ENCODE measurements around the gene ATXN7L3.
A peak's percentile ranks its signal among the peaks of the same experiment; 100 is the strongest.
"Not testable (repeated sequence)": the region's sequence is repeated elsewhere in the genome, so short reads cannot be mapped to it uniquely, and the experiment has no call there.

Gene ATXN7L3, protein sequence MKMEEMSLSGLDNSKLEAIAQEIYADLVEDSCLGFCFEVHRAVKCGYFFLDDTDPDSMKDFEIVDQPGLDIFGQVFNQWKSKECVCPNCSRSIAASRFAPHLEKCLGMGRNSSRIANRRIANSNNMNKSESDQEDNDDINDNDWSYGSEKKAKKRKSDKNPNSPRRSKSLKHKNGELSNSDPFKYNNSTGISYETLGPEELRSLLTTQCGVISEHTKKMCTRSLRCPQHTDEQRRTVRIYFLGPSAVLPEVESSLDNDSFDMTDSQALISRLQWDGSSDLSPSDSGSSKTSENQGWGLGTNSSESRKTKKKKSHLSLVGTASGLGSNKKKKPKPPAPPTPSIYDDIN
- 97.1 to 105 (median 101) reads per million in 4 donors for total RNA-seq

GRCh38 chr17:44199553-44200477, at the start of gene ATXN7L3:
TSS of gene ATXN7L3 (minus strand) at chr17:44199884. CDS start at chr17:44198070, 1,814 bp downstream.
- peak; percentile 100 for DNase-seq

DNA sequence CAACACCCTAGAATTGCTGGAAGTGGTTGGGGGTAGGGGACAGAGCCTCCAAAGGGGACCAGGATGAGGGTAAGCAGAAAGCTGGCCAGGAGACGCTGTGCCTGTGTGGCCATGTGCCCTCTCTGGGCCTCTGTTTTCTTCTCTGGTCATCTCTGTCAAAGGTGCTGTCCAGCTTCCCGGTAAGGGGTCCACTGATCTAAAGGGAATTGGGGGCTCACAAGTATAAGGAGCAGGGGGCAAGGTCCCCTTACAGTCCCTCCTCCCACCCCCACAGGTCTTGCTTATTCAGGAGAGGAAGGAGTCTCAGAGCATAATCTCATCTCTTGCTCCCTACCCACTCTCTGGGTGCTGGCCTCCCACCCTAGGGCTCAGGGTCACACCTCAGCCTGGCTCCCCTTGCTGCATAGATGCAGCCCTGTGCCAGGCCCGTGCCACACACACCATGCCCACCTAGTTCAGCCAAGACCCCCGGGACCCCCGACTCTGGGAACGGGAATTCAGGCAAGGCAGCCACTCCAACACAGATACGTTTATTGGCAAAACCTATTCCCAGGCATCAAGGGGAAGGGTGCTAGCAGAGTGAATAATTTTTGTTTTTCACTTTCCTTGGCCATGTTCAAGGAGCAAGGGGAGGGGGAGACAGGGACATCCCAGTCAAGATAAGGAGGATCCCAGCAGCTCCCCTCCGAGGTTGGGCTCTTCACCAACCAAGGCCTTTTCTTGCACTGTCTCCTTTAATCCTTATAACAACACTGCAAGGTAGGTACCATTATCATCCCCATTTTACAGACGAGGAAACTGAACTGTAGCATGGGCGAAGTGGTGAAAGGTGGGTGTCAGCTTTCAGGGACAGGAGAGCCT, 48.4 kb upstream of the ATXN7L3 start:
- DNase-seq, result no peak

DNA sequence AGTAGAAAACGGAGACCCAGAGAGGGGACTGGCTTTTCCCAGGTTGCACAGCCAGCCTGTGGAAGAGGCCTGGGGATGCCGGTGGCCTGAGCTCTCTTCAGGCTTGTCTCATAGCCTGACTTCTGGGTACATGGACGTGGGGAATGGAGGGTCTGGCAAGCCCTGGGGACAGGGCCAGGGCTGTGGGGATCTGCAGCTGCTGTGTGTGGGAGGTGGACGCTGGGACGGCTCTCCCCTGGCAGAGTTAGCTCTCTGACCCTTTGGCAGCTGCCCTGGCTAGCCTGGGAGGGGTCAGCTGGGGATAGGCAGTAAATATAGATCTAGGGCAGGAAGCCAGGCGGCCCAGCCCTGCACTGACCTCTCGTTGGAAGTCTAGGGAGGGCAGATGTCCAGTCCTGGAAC, 47.8 kb upstream of the ATXN7L3 start:
- DNase-seq, result no peak

- no peak for DNase-seq
These were observed 41.5 kb upstream of the ATXN7L3 start for GRCh38 chr17:44241106-44241624.

GRCh38 chr17:44237886-44238285, 38.2 kb upstream of the ATXN7L3 start:
- DNase-seq, result not testable (repeated sequence)

- no peak for DNase-seq
These were observed 36.8 kb upstream of the ATXN7L3 start for GRCh38 chr17:44236444-44236991.

DNA sequence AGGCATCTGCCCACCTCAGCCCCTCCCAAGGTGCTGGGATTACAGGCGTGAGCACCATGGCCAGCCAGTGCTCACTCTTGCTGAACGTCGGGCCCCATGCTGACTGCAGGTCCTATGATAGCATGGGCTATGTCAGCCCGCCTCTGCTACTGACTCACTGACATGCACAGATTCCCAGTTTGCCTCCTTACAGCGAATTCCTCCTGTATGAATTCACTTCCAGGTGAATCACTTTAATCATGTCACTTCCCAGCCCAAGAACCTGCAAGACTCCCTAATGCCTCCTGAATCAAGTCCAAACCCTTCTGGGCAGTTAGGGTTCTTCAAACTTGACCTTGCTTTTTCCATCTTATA, 35.9 kb upstream of the ATXN7L3 start:
- DNase-seq, result no peak

- DNase-seq, result no peak
These were observed 33.9 kb upstream of the ATXN7L3 start for GRCh38 chr17:44233582-44233981.

DNA sequence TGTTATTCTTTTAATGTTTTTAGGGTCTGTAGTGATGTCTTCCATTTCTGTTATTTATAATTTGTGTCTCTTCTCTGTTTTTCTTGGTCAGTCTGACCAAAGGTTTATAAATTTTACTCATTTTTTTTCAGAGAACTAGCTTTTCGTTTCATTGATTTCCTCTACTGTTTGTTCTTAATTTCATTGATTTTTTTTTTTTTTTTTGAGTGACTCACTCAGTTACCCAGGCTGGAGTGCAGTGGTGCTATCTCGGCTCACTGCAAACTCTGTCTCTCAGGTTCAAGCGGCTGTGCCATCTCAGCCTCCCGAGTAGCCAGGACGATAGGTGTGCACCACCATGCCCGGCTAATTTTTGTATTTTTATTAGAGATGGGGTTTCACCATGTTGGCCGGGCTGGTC, 32.4 kb upstream of the ATXN7L3 start:
- no peak for DNase-seq

DNA sequence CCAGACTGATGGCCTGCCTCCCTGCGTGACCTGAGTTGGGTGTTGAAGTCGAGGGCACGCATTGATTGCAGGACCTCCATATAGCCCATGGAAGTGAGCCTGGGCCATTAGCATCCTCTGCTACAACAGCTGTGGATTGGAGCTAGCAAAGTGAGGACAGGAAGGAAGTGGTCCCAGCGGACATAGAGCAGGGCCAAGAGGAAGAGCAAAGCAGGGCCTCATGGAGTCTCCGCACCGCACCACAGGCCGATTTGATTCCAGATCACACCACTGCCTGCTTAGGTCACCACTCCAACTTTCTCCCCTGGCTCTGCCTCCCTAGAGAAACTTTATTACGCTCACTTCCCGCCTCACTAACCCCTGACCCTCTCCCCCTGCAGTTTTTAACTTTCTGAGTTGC, 30.5 kb upstream of the ATXN7L3 start:
- DNase-seq, result no peak

GRCh38 chr17:44229090-44229489, 29.4 kb upstream of the ATXN7L3 start:
- DNase-seq, result no peak

DNA sequence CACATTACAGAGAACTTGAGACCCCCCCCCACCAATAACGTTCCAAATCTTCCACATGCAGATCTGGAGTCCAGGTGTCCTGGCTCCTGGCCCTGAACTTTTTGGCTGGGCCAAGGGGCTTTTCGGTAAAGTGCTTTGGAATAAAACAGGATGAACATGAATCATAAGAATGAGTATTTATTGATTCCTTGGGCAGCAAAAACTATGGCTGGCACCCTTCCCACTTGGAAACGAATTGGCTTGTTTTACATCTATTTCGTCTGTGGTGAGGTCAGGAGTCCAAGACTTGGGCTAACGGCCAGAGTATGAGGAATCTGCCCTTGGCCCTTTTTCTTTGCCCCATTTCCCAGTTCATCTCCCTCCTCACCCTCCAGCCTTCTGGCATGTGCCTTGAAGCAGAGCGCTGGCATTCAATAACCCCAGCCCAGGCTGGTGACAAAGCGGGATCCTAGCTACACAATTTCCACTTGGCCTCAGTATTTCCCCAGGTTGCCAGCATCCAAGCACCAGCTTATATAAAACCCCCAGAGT, 23.9 kb upstream of the ATXN7L3 start:
- DNase-seq, result no peak

- peak in 3 of 5 donors; percentile 41 to 51 (median 51) for DNase-seq
These were observed 22.6 kb upstream of the ATXN7L3 start for GRCh38 chr17:44222112-44222869.

DNA sequence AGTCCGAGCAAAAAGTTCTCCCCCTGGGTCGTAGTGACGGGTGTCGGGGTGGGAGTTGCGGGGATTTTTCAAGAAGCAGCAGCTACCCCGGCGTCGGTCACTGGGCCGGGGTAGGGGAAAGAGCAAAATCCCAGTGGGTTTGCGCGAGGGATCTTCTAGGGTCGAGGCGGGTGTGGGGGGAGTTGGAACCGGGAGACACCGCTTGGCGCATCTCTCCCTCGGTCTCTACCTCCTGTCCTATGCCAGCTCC, 22.1 kb upstream of the ATXN7L3 start:
- DNase-seq, result peak in 1 of 5 donors; percentile 27

DNA sequence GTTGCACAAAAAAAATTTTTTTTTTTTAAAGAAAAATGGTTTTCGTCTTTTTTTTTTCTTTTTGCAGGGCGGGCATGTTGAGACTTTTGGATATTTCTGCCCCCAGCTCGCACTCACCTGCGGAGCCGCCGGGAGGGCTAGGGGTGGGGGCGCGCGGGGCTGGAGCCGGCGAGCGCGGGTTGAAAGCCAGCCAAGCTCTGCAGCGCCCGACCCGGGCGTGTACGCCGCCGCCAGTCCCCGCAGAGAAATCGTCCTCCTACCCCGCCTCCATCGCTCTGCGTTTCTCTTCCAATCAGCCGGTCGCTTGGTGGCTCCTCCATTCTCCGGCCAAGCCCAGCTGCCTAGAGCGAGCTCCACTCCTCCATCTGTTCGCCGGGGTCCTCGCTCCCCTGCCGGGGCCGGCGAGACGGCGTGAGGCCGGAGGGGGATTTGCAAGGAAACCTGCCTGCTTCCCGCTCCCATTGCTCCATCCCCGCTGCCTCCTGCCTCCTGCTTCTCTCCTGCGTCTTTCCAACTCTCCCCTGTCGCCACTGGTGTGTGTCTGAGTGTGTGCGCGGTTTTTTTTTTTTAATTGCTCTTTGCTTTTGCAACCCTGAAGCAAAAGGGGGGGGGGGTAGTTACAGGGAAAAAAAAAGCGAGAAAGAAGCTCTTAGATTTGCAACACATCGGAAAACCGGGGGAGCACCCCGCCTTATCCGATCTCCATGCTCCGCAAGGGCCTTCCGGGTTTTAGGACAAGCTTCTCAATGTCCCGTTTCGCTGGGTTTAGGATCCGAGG, 21.6 kb upstream of the ATXN7L3 start:
- DNase-seq, result peak; percentile 37 to 62 (median 60)

- DNase-seq, result peak in 4 of 5 donors; percentile 43 to 69 (median 57)
These were observed 20.8 kb upstream of the ATXN7L3 start for GRCh38 chr17:44220213-44221083.

GRCh38 chr17:44219616-44220212, 20.0 kb upstream of the ATXN7L3 start, which contains the start of gene UBTF:
TSS of gene UBTF (minus strand) at chr17:44219675. CDS start at chr17:44218229, 1,446 bp downstream.
- peak; percentile 58 to 77 (median 66) for DNase-seq

GRCh38 chr17:44219108-44219615, 19.5 kb upstream of the ATXN7L3 start:
- DNase-seq, result peak; percentile 52 to 76 (median 63)
